Measurements from ENCODE around the gene BRF1.

Gene BRF1

GRCh38 chr14:105173901-105174894 lies 126.6 kb downstream of the BRF1 start:
- no peak for DNase-seq (ENCODE audit: low read depth)

GRCh38 chr14:105173145-105173544 lies 127.7 kb downstream of the BRF1 start:
- no peak for DNase-seq (ENCODE audit: low read depth)

DNA sequence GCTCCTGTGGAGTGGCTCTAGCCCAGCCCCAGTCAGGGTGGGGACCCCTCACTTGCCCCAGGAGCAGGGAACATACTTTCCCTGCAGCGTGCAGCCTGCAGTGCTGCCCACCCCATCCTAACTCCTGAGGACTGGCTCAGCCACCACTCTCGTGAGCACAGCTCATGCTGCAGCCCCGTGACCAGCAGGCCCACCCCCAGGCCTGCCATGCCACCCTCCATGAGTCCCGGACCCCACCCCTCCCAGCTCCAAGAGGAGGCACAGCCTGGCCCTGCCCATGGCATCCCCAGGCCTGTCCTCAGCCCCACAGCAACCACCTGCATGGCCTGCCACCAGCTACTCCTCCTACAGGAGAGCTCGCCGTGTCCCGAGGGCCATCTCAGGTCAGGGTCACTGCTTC lies 128.3 kb downstream of the BRF1 start:
- no peak for DNase-seq (ENCODE audit: low read depth)

GRCh38 chr14:105171004-105171673 lies 129.7 kb downstream of the BRF1 start:
- DNase-seq (ENCODE audit: low read depth), result no peak

- DNase-seq (ENCODE audit: low read depth), result no peak
Observed at GRCh38 chr14:105169776-105170655, 130.8 kb downstream of the BRF1 start.

DNA sequence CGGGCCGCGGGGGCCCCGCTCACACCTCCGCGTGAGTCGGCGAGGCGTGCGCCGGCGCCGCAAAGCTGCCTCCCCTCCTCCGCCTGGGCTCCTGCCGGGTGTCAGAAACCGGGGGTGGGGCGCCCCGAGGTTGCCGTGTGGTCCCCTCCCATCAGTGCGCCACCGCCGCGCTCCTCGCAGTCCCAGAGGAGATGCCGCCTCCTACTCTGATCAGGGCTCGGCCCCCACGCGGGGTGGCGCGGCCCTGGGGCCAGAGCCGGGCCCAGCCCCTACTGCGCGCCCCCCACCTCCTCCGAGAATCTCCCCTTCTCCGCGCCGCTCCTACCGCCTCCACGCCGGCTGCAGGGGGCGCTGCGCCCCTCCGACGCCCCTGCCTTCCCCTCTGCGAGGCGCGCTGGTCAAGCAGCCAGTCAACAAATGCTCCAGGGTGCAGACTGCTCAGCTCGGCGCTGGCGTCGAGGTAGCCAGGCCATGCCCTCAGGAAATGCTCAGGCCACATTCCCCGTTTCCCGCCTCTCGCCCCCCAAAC lies 131.8 kb downstream of the BRF1 start:
- no peak for DNase-seq (ENCODE audit: low read depth)

DNA sequence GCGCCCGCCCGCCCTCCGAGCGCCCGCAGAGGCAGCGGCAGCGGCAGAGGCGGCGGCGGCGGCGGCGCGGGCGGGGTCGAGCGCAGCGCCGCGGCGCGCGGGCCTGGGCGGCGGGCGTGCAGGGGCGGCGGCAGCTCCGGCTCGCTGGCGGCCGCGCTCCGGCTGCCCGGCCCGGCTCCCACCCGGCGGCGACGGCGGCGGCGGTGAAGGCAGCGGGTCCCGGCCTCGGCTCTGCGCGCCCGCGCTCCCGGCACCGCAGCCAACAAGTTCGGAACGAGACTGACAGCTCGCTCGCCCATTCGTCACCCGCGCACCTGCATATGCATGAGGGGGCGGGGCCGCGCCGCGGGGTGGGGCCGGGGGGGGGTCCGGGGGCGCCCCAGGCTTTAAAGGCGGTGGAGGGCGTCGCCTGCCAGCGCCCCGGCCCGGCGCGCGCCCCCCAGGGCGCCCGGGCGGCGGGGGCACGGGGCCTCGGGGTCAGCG lies 132.3 kb downstream of the BRF1 start, which contains the start of gene JAG2:
TSS of gene JAG2 (minus strand) at position 281 of the 483 bp plus-strand sequence. CDS start 356 bp downstream, outside the sequence.
- peak; percentile 58 for DNase-seq (ENCODE audit: low read depth)

GRCh38 chr14:105168093-105168420 lies 132.7 kb downstream of the BRF1 start:
- DNase-seq (ENCODE audit: low read depth), result no peak

DNA sequence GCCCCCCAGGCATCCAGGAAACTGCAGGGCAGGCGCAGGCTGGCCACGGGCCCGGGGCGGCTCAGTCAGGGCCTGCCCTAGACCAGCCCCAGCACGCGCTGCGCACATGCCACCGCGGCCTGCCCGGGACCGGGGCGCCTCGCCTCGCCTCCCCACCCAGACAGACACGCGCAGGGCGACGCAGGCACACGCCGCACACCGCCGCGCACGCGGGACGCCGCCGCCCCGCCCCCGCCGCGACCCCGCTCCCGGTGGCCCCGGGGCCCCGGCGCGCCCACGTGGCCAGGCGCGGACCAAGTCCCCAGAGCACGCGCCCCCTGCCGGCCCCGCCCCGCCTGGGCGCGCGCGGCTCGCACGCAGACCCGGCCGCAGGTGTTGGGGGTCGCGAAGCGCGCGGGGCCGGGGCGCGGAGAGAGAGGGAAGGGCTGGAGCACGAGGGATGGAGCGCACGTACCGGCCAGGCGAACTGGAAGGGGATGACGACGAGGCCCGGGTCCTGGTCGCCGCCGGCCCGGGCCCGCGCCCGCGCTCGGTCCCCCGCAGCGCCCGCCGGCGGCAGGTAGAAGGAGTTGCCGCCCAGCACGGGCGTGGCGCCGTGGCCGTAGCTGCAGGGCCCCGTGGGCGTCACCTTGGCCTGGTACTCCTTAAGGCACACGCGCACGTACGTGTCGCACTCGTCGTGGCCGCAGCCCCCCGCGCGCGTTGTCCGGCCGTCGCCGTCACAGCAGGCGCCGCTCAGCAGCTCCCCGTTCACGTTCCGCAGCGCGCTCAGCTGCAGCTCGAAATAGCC lies 133.3 kb downstream of the BRF1 start:
- no peak for DNase-seq (ENCODE audit: low read depth)

- DNase-seq (ENCODE audit: low read depth), result no peak
Observed at GRCh38 chr14:105166571-105167302, 134.1 kb downstream of the BRF1 start.

GRCh38 chr14:105165761-105166485 lies 134.9 kb downstream of the BRF1 start:
- no peak for DNase-seq (ENCODE audit: low read depth)

DNA sequence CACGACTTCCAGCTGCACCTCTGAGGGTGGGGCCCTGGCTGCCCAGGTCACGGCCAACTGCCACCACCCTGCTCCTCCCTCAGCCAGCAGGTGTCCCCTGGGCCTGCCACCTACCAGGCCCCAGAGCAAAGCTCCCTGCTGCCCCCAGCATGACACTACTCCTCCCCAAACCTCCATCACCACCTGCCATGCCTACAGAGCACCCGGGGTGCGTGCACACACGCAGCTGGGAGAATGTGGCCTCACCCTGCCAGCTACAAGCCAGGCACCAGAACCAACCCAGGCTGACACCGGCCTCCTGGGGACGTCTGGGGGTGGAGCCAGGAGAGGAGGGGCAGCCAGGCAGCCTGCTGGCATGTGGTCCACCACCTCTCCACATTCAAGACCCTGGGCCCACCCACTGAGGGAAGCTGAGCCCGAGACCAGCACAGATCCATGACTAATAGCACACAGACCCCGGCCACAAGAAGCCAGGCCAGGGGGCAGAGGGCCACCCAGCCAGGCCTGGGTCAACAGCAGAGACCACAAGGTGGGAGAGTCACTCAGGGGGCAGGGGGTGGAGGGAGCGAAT lies 135.6 kb downstream of the BRF1 start:
- DNase-seq (ENCODE audit: low read depth), result no peak

- no peak for DNase-seq (ENCODE audit: low read depth)
Observed at GRCh38 chr14:105163040-105163742, 137.6 kb downstream of the BRF1 start.

GRCh38 chr14:105162669-105162979 lies 138.2 kb downstream of the BRF1 start:
- no peak for DNase-seq (ENCODE audit: low read depth)

GRCh38 chr14:105161964-105162668 lies 138.7 kb downstream of the BRF1 start:
- peak; percentile 23 for DNase-seq (ENCODE audit: low read depth)

DNA sequence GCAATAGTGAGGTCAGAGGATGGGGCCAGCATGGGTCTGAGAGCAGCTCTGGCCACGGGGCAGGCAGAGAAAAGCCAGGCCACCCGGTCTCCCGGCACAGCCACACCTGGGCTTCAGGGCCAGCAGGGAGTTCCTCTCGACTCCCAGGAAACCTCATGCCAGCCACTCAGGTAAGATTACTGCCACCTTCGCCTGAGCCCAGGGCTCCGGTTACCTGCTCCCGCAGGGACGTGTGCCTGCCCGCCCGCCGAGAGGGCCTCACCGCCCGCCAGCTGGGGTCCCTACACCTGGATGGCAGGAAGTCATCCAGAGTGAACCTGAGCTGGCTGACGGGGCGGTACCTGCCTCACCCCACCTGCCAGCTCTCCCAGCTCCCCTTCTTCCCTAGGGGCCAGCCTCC lies 139.5 kb downstream of the BRF1 start:
- no peak for DNase-seq (ENCODE audit: low read depth)

- no peak for DNase-seq (ENCODE audit: low read depth)
Observed at GRCh38 chr14:105160776-105161175, 140.0 kb downstream of the BRF1 start.

DNA sequence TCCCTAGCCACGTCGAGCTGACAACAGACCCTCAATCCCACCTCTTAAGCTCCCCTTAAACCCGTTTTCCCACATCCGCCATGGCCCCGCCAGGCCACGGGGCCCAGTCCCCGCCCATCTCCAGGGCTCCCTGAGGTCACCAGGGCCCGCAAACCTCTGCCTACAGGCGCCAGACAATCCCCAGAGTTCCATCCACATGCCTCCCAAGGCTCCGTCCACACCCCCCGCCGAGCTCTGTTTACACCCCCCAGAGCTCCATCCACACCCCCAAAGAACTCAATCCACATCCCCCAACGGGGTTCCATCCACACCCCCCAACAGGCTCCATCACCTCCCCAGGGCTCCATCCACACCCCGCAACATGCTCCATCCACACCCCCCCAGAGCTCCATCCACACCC lies 141.5 kb downstream of the BRF1 start:
- no peak for DNase-seq (ENCODE audit: low read depth)

Data from iris pigment epithelial cell (primary cell).